ENCODE data around the gene CAB39. TPM values are rescaled to one million over a fixed set of nuclear protein-coding genes. Genes with fewer than 3 reads are reported as not detected.

Gene CAB39
- total and polyA plus RNA-seq, 2 of the 8 experiments (the other 6 are each of a cell fraction or from before 2014, with no cell fraction given): 16.4 to 50.5 TPM

GRCh38 chr2:230678451-230678850 is 34.2 kb upstream of the CAB39 start (continued):
- TF ChIP-seq KDM5A (IDR thresholded peaks at IDR 0.05; ENCODE audit: low read length) (no peak), SIX5 (IDR thresholded peaks at IDR 0.05; ENCODE audit: low read depth, low read length) (no peak), TAF7 (optimal IDR thresholded peaks at IDR 0.05; ENCODE audit: borderline replicate concordance, low read depth, low read length) (no peak), CREB1 (IDR thresholded peaks at IDR 0.05) (no peak), SIN3A (conservative IDR thresholded peaks at IDR 0.05 in 1 of 2, IDR thresholded peaks at IDR 0.05 in 1 of 2; ENCODE audit: low read depth in 1 of 2, low read length in 2 of 2) (no peak), CTCF (IDR thresholded peaks at IDR 0.05; ENCODE audit: control extremely low read depth in 1 of 3, insufficient read depth in 1 of 3, low read depth in 1 of 3, low read length in 3 of 3) (no peak)

Measured in H1 (cell line).